Kidney (tissue), 14 donors: ENCODE measurements around the gene CLC. TPM values are rescaled to one million over a fixed set of nuclear protein-coding genes. Genes with fewer than 3 reads are reported as not detected.

Experiments
- DNase-seq, 5 donors: peaks; one replicate each; pipeline ENCODE4 v3.0.0-alpha.2; 2013 to 2020
- FAIRE-seq: peaks from 2 replicates; lab custom pipeline; 2012; peaks lifted over from hg19 to GRCh38; lab: Jason Lieb, UNC
- H3K27ac ChIP-seq, 2 donors: one replicate each; pipeline ENCODE4 v1.7.0; 2013; ENCODE audit warnings: low read depth in 2 of 2, low read length in 2 of 2, inconsistent platforms in 1 of 2
- H3K27me3 ChIP-seq: one replicate; pipeline ENCODE4 v1.7.1; 2013; ENCODE audit warnings: low read length, inconsistent platforms; ENCODE audit not compliant: control insufficient read depth, insufficient read depth
- H3K36me3 ChIP-seq, 3 donors: one replicate each; pipeline versions ENCODE4 v1.7.0 to v1.7.1; 2013; ENCODE audit warnings: low read length in 3 of 3, control low read depth in 1 of 3, inconsistent platforms in 1 of 3; ENCODE audit not compliant: insufficient read depth in 3 of 3, control insufficient read depth in 2 of 3
- H3K4me1 ChIP-seq, 3 donors: one replicate each; pipeline versions ENCODE4 v1.7.0 to v1.7.1; 2013; ENCODE audit warnings: low read length in 3 of 3, inconsistent platforms in 1 of 3, low read depth in 1 of 3; ENCODE audit not compliant: control insufficient read depth in 2 of 3, insufficient read depth in 2 of 3
- H3K4me3 ChIP-seq, 3 donors: one replicate each; pipeline versions ENCODE4 v1.7.0 to v1.8.1; 2013; ENCODE audit warnings: low read length in 3 of 3, control low read depth in 1 of 3, inconsistent platforms in 1 of 3
- H3K9ac ChIP-seq, 3 donors: one replicate each; pipeline versions ENCODE4 v1.7.0 to v1.7.1; 2013; ENCODE audit warnings: low read length in 3 of 3, control low read depth in 1 of 3, inconsistent platforms in 1 of 3
- H3K9me3 ChIP-seq, 3 donors: one replicate each; pipeline versions ENCODE4 v1.7.0 to v1.7.1; 2013; ENCODE audit warnings: low read length in 3 of 3, control low read depth in 1 of 3, inconsistent platforms in 1 of 3; ENCODE audit not compliant: control insufficient read depth in 2 of 3, insufficient read depth in 1 of 3
- CTCF ChIP-seq: IDR thresholded peaks from 3 replicates; pipeline ENCODE4 v1.5.1; 2012; ENCODE audit warnings: mild to moderate bottlenecking, moderate library complexity, borderline replicate concordance; ENCODE audit not compliant: insufficient read depth; ENCODE audit errors: extremely low read depth
- intact Hi-C: fragments of 100-400 bp; cut with DNase I; formaldehyde crosslinking; loops from one replicate; pipeline ENCODE4 v1.11.1; 2022
- polyA plus RNA-seq: library from polyadenylated mRNA; stranded (reverse); fragments of 350-450 nt; fragmentation: Illumina TruSeq; extraction: RNeasy Lipid Tissue Mini Kit (QIAGEN cat#74804); gene quantifications from one replicate; pipeline ENCODE4 v1.2.3, GENCODE V29; 2014; ENCODE audit warnings: low read depth, low replicate concordance; ENCODE audit not compliant: insufficient read depth
- total RNA-seq: library from RNA; stranded (reverse); fragmentation: NEBNext Ultra II Directional; extraction: Animal tissue kit (Norgen Biotek cat#: 25700); gene quantifications from one replicate; pipeline ENCODE4 v1.2.1, GENCODE V29; 2021
- donor health status: control.
- donor health status: control.
- donor health status: control.
- donor health status: control.
- donor health status: control.
- donor health status: DM: yes; HTN: yes; CAD: no.
- donor health status: Normal renal cell carcinoma (clear cell type).

CLC gene
- total and polyA plus RNA-seq, 2 donors from 2014 or later, result not detected

GRCh38 chr19:39704181-39705044, 33.4 kb downstream of the CLC start, which contains the start of gene LGALS14:
Gene LGALS14, plus strand, starts transcription at chr19:39704481. Its CDS starts 48 bp downstream, at chr19:39704529.
- intact Hi-C loops, result no loop called here
- DNase-seq, result peak in 4 of 5 donors; percentile 52 to 69 (median 59)
- H3K9ac ChIP-seq, result no peak within 1 kb of the TSS
- H3K9me3 ChIP-seq, result no peaks in the 10 kb centered on the region
- FAIRE-seq, result no peak
- TF ChIP-seq CTCF, result no peak
- H3K36me3 ChIP-seq, result no peaks in the 10 kb centered on the region
- no peak within 1 kb of the TSS for H3K27ac ChIP-seq
- no peak within 1 kb of the TSS for H3K4me3 ChIP-seq
- H3K27me3 ChIP-seq, result no peaks in the 10 kb centered on the region
- H3K4me1 ChIP-seq, result no peaks in the 10 kb centered on the region

GRCh38 chr19:39701291-39701690, 36.5 kb downstream of the CLC start:
- intact Hi-C loops, result no loop called here
- no peak for DNase-seq
- H3K4me3 ChIP-seq, result no peak overlapping the region
- no peaks in the 10 kb centered on the region for H3K4me1 ChIP-seq
- H3K36me3 ChIP-seq, result no peaks in the 10 kb centered on the region
- no peaks in the 10 kb centered on the region for H3K27me3 ChIP-seq
- no peak overlapping the region for H3K9ac ChIP-seq
- H3K9me3 ChIP-seq, result no peaks in the 10 kb centered on the region
- H3K27ac ChIP-seq, result no peak overlapping the region
- FAIRE-seq, result no peak
- TF ChIP-seq CTCF, result no peak

GRCh38 chr19:39698535-39698934, 39.3 kb downstream of the CLC start:
- Histone ChIP-seq H3K27ac (no peak overlapping the region), H3K9ac (no peak overlapping the region), H3K4me3 (no peak overlapping the region), H3K36me3 (no peaks in the 10 kb centered on the region), H3K9me3 (no peaks in the 10 kb centered on the region), H3K4me1 (no peaks in the 10 kb centered on the region), H3K27me3 (no peaks in the 10 kb centered on the region)
- no peak for TF ChIP-seq CTCF
- FAIRE-seq (no peak), DNase-seq (no peak)
- intact Hi-C loops, result no loop called here
